ENCODE data around the gene AFAP1.
A peak's percentile ranks its signal among the peaks of the same experiment; 100 is the strongest.

AFAP1 gene

GRCh38 chr4:7723625-7724024 lies 216.0 kb downstream of the AFAP1 start:
- TF ChIP-seq MAX (IDR thresholded peaks at IDR 0.05), result no peak

GRCh38 chr4:7722766-7723387 lies 216.8 kb downstream of the AFAP1 start:
- no peak for TF ChIP-seq USF1 (IDR thresholded peaks at IDR 0.05)
- no peak for TF ChIP-seq REST (IDR thresholded peaks at IDR 0.05; ENCODE audit: low read depth)
- TF ChIP-seq YY1 (IDR thresholded peaks at IDR 0.05; ENCODE audit: low read depth), result no peak
- TF ChIP-seq TAF1 (IDR thresholded peaks at IDR 0.05; ENCODE audit: low read depth), result no peak
- TF ChIP-seq ZBTB7A (IDR thresholded peaks at IDR 0.05; ENCODE audit: low read depth), result no peak
- TF ChIP-seq EGR1 (IDR thresholded peaks at IDR 0.05), result no peak
- TF ChIP-seq CREB1 (IDR thresholded peaks at IDR 0.05; ENCODE audit: low read depth), result no peak
- TF ChIP-seq RAD21 (IDR thresholded peaks at IDR 0.05; ENCODE audit: low read depth), result no peak

GRCh38 chr4:7721984-7722551 lies 217.6 kb downstream of the AFAP1 start:
- no peak for TF ChIP-seq EGR1 (IDR thresholded peaks at IDR 0.05)
- no peak for TF ChIP-seq CREB1 (IDR thresholded peaks at IDR 0.05; ENCODE audit: low read depth)
- TF ChIP-seq ZBTB7A (IDR thresholded peaks at IDR 0.05; ENCODE audit: low read depth), result no peak
- TF ChIP-seq RAD21 (IDR thresholded peaks at IDR 0.05; ENCODE audit: low read depth), result peak; percentile 36; the same call in 1 of the 2 replicates

- TF ChIP-seq TEAD4 (IDR thresholded peaks at IDR 0.05) (no peak), YY1 (IDR thresholded peaks at IDR 0.05; ENCODE audit: low read depth) (no peak), TCF12 (IDR thresholded peaks at IDR 0.05; ENCODE audit: low read depth) (no peak), RAD21 (IDR thresholded peaks at IDR 0.05; ENCODE audit: low read depth) (peak; percentile 76), ZBTB7A (IDR thresholded peaks at IDR 0.05; ENCODE audit: low read depth) (peak; percentile 65; the same call in 1 of the 2 replicates), CEBPB (IDR thresholded peaks at IDR 0.05) (no peak)
Measured at GRCh38 chr4:7719354-7720174, 220.1 kb downstream of the AFAP1 start.

GRCh38 chr4:7717946-7718490 lies 221.6 kb downstream of the AFAP1 start:
- TF ChIP-seq NFIC (IDR thresholded peaks at IDR 0.05), result no peak
- no peak for TF ChIP-seq REST (IDR thresholded peaks at IDR 0.05; ENCODE audit: low read depth)
- no peak for TF ChIP-seq RAD21 (IDR thresholded peaks at IDR 0.05; ENCODE audit: low read depth)
- TF ChIP-seq TCF12 (IDR thresholded peaks at IDR 0.05; ENCODE audit: low read depth), result no peak
- no peak for TF ChIP-seq CREB1 (IDR thresholded peaks at IDR 0.05; ENCODE audit: low read depth)
- no peak for TF ChIP-seq YY1 (IDR thresholded peaks at IDR 0.05; ENCODE audit: low read depth)
- no peak for TF ChIP-seq FOXM1 (IDR thresholded peaks at IDR 0.05; ENCODE audit: borderline replicate concordance, low read depth)
- no peak for TF ChIP-seq EP300 (IDR thresholded peaks at IDR 0.05; ENCODE audit: borderline replicate concordance)
- no peak for TF ChIP-seq TEAD4 (IDR thresholded peaks at IDR 0.05)
- TF ChIP-seq CEBPB (IDR thresholded peaks at IDR 0.05), result no peak
- no peak for TF ChIP-seq TAF1 (IDR thresholded peaks at IDR 0.05; ENCODE audit: low read depth)
- TF ChIP-seq MAX (IDR thresholded peaks at IDR 0.05), result no peak
- no peak for TF ChIP-seq ZBTB7A (IDR thresholded peaks at IDR 0.05; ENCODE audit: low read depth)

GRCh38 chr4:7717161-7717560 lies 222.5 kb downstream of the AFAP1 start:
- TF ChIP-seq TEAD4 (IDR thresholded peaks at IDR 0.05) (no peak), FOXM1 (IDR thresholded peaks at IDR 0.05; ENCODE audit: borderline replicate concordance, low read depth) (no peak), EGR1 (IDR thresholded peaks at IDR 0.05) (no peak), RAD21 (IDR thresholded peaks at IDR 0.05; ENCODE audit: low read depth) (no peak), EP300 (IDR thresholded peaks at IDR 0.05; ENCODE audit: borderline replicate concordance) (no peak), YY1 (IDR thresholded peaks at IDR 0.05; ENCODE audit: low read depth) (no peak), NFIC (IDR thresholded peaks at IDR 0.05) (no peak), ZBTB7A (IDR thresholded peaks at IDR 0.05; ENCODE audit: low read depth) (no peak), CREB1 (IDR thresholded peaks at IDR 0.05; ENCODE audit: low read depth) (no peak)
